Stimulated activated CD8-positive, alpha-beta memory T cell treated with anti-CD3 and anti-CD28 coated beads, Interleukin-4, amount 100 ng/mL, for 4 hours (primary cell): ENCODE results near the gene ABCC10.

Source experiments
- DNase-seq, 2 donors: peaks; one replicate each; pipeline ENCODE4 v3.0.0-alpha.2; 2020; ENCODE audit warnings: low read depth in 2 of 2, low spot score in 1 of 2

Gene ABCC10

DNA sequence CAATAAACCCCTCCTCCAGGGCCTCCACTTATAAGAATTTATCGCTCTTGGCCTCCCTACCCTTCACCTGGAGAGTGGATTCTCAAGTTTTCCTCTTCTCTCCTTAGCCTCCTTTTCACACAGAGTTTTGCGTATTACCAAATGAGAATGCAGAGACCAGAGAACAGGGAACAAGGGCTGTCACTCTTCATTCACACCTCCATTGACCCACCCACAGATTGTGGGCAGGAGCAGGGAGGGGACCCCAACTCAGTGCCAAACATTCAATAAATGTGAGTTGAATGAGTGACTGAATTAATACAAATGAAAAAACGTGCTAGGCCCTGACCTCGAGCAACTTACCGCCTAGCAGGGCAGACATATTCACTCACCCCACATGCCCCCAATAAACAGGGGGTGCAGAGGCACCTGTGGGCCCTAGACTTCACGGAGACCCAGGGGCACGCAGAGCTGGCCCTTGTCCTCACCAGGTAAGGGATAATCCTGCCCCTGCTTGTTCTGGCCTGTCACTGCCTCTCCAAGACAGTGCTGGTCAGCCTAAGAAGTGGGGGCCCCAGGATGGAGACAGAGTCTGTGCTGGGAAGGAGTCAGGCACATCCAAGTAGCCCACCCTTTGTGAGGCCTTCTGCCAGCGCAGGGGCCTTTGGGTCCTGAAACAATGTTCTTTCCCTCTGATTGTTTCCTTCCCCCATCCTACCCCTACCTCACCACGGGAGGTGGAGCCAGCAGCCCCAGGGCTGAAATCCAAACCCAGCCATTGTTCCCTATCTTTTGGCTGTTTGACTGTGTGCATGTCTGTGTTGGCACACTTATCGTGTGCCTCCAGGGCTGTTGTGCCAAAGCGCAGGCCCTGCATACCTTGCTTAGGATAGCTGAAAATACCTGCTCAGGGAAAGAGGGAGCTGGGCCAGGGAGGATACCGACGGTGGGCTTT lies 41.7 kb downstream of the ABCC10 start:
- DNase-seq, result no peak

DNA sequence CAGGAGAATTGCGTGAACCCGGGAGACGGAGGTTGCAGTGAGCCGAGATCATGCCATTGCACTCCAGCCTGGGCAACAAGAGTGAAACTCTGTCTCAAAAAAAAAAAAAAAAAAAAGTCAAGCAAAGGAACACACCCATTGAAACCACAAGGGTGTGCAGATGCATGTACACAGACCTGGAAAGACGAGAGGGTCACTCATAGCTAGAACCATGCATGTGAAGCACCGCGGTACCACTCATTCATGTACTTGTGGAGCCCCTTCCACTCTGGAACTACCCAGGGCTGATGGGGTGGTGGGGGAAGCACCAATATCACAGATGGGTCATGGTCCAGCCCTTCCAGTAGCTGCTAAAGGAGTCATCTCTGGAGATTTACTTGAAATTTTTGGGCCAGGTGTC lies 42.6 kb downstream of the ABCC10 start:
- no peak for DNase-seq

DNA sequence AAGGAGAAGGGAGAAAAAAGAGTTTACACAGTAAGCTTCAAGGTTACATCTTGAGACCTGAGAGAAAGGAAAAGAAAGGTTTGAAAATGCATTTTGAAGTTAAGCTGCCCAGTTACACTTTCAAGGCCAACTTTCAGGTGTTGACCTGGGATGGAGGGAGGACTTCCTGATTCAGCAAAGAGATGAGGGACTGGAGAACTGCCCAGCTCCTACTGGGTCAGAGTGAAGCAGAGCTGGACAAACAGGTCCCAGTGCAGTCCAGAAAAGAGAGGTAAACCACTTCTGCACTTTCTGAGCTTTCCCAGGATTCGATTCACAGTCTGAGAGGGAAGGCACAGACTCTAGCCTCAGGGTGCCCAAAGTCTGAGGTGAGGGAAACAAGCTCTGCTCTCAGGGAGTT lies 44.1 kb downstream of the ABCC10 start:
- DNase-seq, result no peak

DNA sequence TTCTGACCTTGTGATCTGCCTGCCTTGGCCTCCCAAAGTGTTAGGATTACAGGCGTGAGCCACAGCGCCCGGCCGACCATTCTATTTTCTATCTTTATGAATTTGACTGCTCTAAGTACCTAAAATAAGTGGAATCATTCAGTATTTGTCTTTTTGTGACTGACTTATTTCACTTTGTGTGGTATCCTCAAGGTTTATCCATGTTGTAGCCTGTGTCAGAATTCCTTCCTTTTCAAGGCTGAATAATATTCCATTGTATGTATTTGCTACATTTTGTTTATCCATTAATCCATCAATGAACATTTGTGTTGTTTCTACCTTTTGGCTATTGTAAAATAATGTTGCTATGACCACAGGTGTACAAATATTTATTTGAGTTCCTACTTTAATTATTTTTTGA lies 45.2 kb downstream of the ABCC10 start:
- no peak for DNase-seq

DNA sequence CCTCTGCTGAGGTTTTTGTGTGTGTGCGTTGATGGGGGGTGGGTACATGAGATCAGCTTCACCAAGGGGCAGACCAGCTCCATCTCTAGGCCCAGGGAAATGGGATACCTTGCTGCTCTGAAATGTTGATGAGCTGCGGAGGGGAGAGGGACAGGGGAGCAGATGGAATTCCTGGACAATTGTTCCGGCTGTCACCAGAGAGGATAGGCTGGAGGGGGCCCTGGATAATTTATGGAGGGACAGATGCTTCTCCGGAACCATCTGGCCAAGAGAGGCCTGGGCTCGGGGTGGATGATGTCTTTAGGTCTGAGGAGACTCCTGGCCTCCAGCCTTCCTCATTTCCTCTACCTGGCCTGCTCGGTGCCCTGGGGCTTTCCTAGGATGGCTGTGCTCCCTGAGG lies 48.2 kb downstream of the ABCC10 start:
- no peak for DNase-seq

DNA sequence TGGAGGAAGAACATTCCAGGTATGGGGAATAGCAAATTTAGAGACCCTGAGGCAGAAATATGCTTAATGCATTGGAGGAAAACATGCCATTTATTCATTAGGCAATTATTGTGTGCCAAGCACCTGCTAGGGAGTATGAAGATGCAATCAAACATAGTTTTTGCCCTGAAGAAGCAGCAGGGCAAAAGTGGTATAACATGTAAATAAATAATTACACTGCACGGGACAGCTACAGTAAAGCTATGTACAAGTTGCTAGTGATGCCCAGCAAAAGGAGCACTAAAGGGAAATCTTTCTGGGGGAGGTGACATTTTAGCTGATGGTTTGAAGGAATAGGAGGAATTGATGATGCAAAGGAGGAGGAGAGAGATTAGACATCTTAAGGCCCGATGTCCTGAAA lies 49.4 kb downstream of the ABCC10 start:
- DNase-seq, result no peak

DNA sequence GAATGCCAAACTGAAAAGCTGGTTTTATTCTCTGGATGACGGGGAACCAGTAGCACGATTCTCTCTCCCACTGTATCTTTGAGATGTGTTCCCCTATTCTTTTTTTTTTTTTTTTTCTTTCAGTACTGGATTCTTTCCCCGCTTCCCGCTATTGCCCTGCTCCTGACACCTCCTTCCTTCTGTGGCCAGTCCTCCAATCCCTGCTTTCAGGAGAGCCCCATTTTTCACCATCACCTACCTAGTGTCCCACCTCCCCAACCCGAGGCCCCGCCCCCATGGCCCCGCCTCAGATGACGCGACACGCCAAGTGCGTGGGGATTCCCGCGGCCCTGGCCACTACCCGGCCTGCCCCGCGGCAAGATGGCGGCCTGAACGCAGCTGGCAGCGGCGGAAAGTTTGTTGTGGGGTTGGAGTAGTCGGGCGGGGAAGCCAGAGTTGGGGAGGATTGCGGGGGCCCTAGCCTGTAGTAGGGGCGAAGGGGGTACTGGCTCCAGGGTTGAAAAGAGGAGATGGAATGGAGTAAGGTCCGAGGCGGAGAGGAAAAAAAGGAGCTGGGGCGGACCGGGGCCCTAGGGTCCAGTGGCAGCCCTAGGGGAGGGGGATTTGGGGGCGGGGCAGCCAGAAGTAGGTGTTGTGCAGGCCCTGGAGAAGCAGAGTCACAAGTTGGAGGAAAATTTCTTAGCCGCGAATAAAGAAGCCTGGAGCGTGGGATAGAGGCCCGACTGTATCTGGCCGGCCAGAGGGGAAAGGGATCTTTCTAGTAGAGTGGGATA lies 50.1 kb downstream of the ABCC10 start, which contains the start of gene TJAP1:
TSS of gene TJAP1 (plus strand) at position 336 of the 773 bp plus-strand sequence. CDS start 21,432 bp downstream, outside the sequence.
- DNase-seq, result peak; percentile 93 to 98

DNA sequence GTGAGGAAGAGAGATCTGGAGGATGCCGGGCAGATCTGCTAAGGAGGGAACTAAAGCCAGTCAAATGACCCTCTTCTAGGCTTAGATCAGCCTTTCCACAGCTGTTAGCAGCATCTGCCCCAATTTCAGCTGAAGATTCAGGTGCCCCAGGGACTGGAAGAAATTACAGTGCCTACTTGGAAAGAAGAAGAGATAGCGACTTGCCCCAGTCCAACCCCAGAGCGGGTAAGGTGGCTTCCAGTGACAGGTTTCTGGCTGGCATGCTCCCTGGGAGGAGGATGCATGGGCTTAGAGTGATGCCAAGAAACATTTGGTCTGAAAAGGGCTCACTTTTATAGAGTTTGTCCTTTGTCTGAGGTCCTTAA lies 50.6 kb downstream of the ABCC10 start:
- DNase-seq, result no peak

DNA sequence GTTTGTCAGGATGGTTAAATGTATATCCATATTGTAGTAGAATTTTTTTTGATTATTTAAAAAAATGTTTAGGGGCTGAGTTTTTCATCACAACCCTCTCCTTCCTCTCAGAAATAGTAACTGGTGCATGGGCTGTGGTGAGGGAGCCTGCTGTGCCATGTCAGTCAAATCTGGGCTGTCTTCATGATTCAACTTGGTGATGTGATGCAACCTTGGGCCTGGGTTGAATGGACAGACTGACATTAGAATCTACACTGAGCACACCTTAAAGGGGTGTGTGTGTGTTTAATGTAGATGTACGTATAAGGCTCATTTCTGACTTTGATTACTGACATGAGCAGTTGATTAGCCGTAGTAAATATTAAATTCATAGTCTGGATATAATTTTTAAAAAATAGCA lies 53.7 kb downstream of the ABCC10 start:
- no peak for DNase-seq

DNA sequence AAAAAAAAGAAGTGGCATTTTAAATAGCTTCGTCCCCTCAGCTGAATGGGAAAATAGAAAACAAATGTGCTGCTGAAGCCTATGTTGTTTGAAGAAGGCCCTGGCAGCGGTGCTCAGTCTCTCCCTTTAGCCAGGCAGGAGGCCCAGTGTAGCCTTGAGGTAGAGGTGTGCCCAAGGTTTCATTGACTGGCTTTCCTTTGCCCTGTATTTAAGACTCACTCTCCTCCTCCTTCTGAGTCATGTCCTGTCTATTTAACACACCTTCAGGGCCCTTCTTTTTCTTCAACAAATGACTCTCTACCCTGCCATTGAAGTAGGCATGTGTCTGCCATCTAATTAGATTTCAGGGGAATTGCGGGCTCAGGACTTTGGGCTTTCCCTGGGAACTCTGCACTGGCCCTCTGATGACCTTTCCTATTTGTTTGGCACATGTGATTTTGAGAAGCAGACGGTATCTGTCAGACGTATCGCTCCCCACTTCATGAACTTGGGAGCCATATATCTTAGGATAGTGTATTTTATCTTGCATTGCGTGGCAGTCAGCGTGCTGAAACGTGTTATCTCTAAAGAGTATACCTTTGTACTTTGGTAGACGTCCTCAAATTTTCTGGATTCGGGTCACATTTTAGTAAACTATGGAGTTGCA lies 54.4 kb downstream of the ABCC10 start:
- DNase-seq, result no peak

DNA sequence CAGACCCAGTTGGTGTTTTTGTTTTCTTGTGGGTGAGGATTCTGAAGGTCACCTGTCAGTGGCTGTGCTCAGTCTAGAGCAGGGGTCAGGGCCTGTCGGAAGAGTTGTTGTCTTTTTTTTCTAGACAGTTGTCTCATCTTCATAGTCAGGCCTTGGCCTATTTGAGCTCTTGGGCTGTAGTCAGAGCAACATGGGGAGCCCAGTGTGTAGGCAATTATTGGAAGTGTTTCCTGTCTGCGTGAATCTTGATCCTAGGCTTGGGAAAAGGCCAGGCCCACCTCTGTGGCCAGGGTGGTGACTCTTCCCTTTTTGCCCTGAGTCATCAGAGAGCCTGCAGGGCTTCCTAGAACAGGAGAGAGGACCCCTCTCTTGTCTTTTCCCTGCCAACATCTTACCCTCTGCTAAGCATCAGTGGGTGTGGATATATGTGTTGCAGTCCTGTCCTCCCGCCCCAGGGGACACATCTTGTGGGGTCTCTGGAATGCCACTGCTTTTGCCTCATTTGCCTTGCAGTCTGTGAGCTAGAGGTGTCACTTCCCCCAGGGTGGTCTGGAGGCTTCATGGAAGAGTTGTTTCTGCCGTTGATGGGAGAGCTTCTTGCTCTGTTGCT lies 61.4 kb downstream of the ABCC10 start:
- no peak for DNase-seq

DNA sequence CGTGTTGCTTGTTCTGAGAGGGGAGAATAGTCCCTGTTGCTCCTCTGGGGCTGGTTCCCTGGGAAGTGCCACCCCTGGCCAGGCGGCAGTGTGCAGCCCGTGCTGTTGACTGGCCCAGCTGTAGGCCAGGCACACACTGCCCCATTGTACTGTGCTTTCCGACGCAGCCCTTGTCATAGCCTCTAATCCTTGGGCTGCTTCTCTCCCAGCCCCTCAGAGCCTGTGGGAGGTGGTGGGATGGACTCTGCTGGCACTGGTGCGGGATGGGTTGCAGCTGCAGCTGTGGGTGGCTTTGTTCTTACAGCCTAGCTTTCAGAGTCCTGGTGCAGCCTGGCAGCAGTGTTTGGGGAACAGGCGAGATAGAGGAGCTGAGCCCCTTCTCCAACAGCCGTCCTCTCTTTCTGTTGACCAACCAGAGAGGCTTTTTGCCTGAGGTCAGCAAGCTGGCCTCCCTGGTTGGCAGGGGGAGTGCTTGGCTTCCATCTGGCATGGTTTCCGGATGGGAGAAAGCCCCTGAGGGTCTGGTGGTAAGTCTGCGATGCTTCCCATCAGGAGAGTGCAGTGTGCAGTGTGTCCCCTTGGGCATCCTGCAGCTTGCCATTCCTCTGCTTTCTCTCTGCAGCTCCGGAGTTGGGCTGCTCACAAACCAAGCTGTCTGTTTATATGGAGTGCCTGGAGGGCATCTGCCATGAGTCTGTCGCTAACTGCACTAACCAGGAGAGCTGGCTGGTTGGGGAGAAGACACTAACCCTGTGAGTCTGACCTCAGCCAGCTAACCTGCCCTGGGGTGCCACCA lies 62.1 kb downstream of the ABCC10 start:
- no peak for DNase-seq

DNA sequence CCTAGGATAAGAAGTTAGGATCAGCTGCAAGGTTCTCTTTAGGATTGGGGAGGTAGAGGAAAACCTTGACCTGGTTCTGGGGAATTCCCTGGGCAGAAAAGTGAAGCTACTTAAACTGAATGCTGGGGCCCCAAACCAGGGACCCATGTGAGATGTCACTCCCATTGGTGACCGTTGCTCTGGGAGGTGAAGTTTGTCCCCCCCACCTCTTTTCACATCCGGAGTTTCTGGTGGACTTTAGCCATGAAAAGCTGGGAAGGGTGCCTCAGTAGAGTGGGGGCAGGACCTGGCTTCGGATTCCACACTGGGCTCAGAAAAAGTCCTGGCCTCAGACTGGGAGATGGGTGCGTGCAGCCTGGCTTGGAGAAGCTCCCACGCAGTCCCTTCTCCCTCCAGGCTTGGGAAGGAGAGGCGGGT lies 63.2 kb downstream of the ABCC10 start:
- DNase-seq, result no peak

DNA sequence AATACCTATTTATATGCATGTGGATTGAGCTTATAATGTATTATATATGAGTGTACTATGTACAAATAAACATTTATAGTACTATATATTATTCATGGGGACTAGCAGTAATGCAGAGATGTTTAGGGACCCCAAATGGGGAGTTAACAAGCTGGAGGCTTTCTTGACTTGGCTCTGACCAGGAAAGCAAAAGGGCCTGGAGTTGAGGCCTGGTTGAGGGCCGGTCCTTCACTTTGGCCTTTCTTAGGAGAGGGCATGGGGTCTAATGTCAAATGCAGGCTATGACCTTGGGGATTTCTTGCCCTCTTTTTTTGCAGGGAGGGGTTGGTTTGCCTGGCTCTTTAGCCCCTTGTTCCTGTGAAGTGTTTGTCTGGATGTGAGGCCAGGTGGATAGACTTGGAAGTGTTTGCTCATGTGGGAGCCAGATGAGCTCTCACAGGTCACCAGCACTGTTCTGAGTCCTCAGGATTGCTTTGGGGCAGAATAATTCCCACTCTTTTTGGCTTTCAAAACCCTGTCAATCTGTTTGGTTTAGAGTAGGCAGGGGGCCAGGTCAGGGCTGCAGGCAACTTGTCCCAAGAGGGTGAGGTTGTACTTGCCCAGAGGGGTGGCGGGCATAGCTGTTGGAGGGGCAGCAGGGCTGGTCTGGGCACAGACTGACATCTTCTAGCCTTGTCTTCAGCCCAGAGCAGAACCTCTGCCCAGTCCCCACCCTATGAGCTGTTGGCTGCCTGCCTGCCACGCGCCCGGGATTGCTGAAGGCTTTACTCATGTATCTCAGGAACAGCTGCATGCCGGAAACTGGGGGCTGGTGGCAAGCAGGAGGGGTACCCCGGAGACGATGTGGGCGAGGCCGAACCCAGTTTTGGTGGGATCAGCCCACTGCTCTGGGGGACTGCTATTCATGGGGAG lies 64.7 kb downstream of the ABCC10 start:
- DNase-seq, result no peak

DNA sequence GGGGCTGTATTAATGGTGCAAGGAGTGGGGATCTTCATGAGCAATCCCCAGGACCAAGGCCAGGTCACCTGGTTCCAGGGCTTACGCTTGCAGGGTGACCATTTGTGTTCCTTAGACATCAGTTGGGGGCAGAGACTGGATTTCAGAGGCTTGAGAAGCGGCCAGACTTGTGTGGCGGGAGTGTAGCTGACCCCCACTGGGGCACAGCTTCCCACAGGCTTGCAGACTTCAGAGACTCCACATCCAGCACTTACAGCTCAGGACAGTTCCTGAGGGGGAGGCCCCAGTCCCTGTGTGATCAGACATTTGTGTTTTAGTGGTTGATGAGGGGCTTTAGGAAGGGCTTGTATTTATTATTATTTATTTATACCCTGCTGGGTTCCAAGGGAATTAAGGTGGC lies 65.3 kb downstream of the ABCC10 start:
- DNase-seq, result no peak

DNA sequence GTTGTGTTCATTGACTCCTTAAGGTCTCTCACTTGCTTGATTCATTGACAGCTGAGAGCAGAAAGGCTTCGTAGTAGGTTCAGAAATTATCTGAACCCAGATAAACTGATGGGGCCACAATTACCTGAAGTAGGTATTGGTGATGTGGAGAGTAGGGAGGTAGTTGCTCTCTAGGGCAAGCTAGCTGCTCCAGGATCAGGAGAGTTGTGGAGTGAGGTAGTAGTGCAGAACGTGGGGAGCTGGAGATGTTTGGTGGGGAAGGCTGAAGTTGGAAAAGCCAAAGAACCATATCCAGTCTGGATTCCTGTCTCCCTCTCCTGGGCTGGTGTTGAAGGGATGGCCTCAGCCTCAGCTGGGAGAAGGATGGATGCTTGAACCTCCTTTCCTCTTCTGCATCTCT lies 65.9 kb downstream of the ABCC10 start:
- no peak for DNase-seq

DNA sequence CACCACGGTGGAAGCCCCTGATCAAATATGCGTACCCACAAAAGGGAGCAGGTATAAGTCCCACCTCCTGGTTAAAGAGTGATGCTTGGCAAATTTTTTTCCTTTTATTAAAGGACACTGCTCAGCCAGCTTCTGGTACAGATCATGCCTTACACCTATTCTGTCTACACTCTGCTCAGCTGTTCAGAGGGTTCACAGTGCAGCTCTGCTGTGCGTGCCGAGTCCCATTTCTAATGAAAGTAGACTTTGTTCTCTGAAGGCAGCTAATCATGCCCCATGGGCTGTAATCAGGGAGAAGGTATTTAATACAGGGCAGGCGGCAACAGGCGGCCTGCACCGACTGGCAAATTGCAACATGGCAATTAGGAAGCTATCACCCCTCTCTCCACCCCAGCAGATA lies 66.5 kb downstream of the ABCC10 start:
- DNase-seq, result no peak

DNA sequence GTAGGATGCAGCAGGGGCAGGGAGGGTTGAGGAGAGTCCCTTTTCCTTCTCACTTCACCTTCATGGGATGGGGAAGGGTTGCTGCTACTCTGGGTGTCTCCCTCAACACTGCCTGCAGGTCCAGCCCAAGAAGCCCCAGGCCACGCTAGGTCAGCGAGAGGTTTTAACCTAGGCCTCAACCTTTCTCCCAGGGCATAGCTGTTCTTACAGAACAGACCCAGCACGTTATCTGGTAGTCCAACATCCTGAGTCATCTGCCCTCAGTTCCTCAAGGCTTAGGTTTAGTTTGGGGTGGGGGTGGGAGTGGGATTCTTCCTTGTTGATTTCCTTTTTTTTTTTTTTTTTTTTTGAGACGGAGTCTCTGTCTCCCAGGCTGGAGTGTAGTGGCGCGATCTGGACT lies 67.0 kb downstream of the ABCC10 start:
- DNase-seq, result no peak

DNA sequence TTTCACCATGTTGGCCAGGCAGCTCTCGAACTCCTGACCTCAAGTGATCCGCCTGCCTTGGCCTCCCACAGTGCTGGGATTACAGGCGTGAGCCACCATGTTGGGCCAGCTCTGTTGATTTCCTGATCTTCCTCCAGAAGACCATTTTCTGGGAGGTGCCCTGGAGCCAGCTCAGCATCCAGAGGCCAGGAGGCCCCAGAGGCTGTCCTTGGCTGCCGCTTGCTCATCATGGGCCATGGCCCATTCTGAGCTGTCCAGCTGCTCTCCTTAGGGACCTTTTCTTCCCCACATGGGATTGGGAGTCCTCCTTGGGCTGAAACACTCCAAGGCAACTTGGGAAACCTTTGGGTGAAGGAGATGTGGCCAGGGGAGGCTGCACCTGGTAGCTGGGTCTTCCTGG lies 67.4 kb downstream of the ABCC10 start:
- no peak for DNase-seq
